SK-N-SH (cell line): ENCODE data around the gene FASLG. TPM values are rescaled to one million over a fixed set of nuclear protein-coding genes. Genes with fewer than 3 reads are reported as not detected.

Experiments used
- CTCF ChIA-PET: fragments of 300-600, 350-600 bp; formaldehyde crosslinking; extraction: SDS; loops from one replicate; lab custom pipeline; 2021; lab: Yijun Ruan, JAX
- POLR2A ChIA-PET: fragments of 350-600 bp; sonication (Branson Sonifier 250); formaldehyde crosslinking; extraction: SDS; loops from one replicate; lab custom pipeline; 2020; ENCODE audit warnings: antibody characterized with exemption, inconsistent platforms; lab: Yijun Ruan, JAX
- DNase-seq: peaks from one replicate; pipeline ENCODE4 v3.0.0; 2012
- H2AFZ ChIP-seq: fragments of 200-600 bp; sonication (generic); 2 replicates; pipeline ENCODE4 v1.8.1; 2016; ENCODE audit warnings: antibody characterized with exemption, mild to moderate bottlenecking, low read depth
- H3F3A ChIP-seq: fragments of 200-600 bp; sonication (generic); replicated peaks from 2 replicates; pipeline ENCODE3; 2016; ENCODE audit warnings: antibody characterized with exemption, mild to moderate bottlenecking; ENCODE audit not compliant: insufficient read depth
- H3K27ac ChIP-seq, 2 experiments: fragments of 200-500 bp in 1 of 2; fragments of 200-600 bp in 1 of 2; sonication (Bioruptor generic) in 1 of 2; sonication (generic), shearing (Covaris generic) in 1 of 2; 2 replicates each; pipeline versions ENCODE4 v1.5.1 to v1.6.1; 2014 to 2016; ENCODE audit warnings: low read depth in 2 of 2, inconsistent platforms in 1 of 2, low read length in 1 of 2, mild to moderate bottlenecking in 1 of 2, mixed read lengths in 1 of 2
- H3K27me3 ChIP-seq: fragments of 200-600 bp; sonication (generic), shearing (Covaris generic); 2 replicates; pipeline ENCODE4 v1.6.1; 2016; ENCODE audit warnings: mixed run types; ENCODE audit not compliant: insufficient read depth
- H3K36me3 ChIP-seq, 2 experiments: fragments of 200-500 bp in 1 of 2; fragments of 200-600 bp in 1 of 2; sonication (Bioruptor generic) in 1 of 2; sonication (generic) in 1 of 2; replicated peaks in 1 of 2; 2 replicates each; pipeline versions ENCODE3 to v1.5.1; 2014 to 2016; ENCODE audit warnings: low read length in 1 of 2, mild to moderate bottlenecking in 1 of 2; ENCODE audit not compliant: insufficient read depth in 2 of 2, control insufficient read depth in 1 of 2
- H3K4me1 ChIP-seq, 2 experiments: fragments of 200-500 bp in 1 of 2; fragments of 200-600 bp in 1 of 2; sonication (Bioruptor generic) in 1 of 2; sonication (generic), shearing (Covaris generic) in 1 of 2; 2 replicates each; pipeline versions ENCODE4 v1.5.1 to v1.6.1; 2014 to 2016; ENCODE audit warnings: low read depth in 1 of 2, low read length in 1 of 2, mixed run types in 1 of 2; ENCODE audit not compliant: insufficient read depth in 2 of 2, control insufficient read depth in 1 of 2
- H3K4me2 ChIP-seq: fragments of 200-600 bp; sonication (generic), shearing (Covaris generic); 2 replicates; pipeline ENCODE4 v1.6.1; 2017; ENCODE audit warnings: mixed run types
- H3K4me3 ChIP-seq, 2 experiments: fragments of 200-500 bp in 1 of 2; fragments of 200-600 bp in 1 of 2; sonication (Bioruptor generic) in 1 of 2; sonication (generic), shearing (Covaris generic) in 1 of 2; 2 replicates each; pipeline versions ENCODE4 v1.5.1 to v1.8.1; 2014 to 2016; ENCODE audit warnings: low read depth in 2 of 2, inconsistent platforms in 1 of 2, low read length in 1 of 2, mild to moderate bottlenecking in 1 of 2, mixed read lengths in 1 of 2, moderate library complexity in 1 of 2
- H3K79me2 ChIP-seq: fragments of 200-600 bp; sonication (generic); 2 replicates; pipeline ENCODE4 v1.8.1; 2017; ENCODE audit warnings: mild to moderate bottlenecking; ENCODE audit not compliant: insufficient read depth
- H3K9ac ChIP-seq: fragments of 200-600 bp; sonication (generic); 2 replicates; pipeline ENCODE4 v1.6.1; 2017; ENCODE audit warnings: mixed run types
- H3K9me2 ChIP-seq: fragments of 200-600 bp; sonication (generic); 2 replicates; pipeline ENCODE4 v1.6.1; 2017; ENCODE audit warnings: mixed run types
- H3K9me3 ChIP-seq: fragments of 200-600 bp; sonication (generic); 2 replicates; pipeline ENCODE4 v1.6.1; 2017; ENCODE audit warnings: mixed run types, mild to moderate bottlenecking, moderate library complexity
- H4K20me1 ChIP-seq: fragments of 200-600 bp; sonication (generic); 2 replicates; pipeline ENCODE4 v1.6.1; 2017; ENCODE audit warnings: mild to moderate bottlenecking, mixed run types; ENCODE audit not compliant: insufficient read depth
- CHD2 ChIP-seq: fragments of 150-350 bp; IDR thresholded peaks from 2 replicates; pipeline ENCODE4 v1.6.1; 2018; ENCODE audit warnings: low read length; ENCODE audit not compliant: partially characterized antibody
- ELF1 ChIP-seq: IDR thresholded peaks from 2 replicates; pipeline ENCODE4 v1.4.0; 2012
- EP300 ChIP-seq, 2 experiments: IDR thresholded peaks; 2 replicates each; pipeline versions ENCODE4 v1.4.0 to v1.6.1; 2012; ENCODE audit warnings: borderline replicate concordance in 1 of 2, low read depth in 1 of 2, low read length in 1 of 2
- FOSL2 ChIP-seq: IDR thresholded peaks from 2 replicates; pipeline ENCODE4 v1.4.0; 2012; ENCODE audit warnings: low read depth, mild to moderate bottlenecking, moderate library complexity, borderline replicate concordance
- FOXJ3 ChIP-seq: sonication (generic); formaldehyde crosslinking; IDR thresholded peaks from 2 replicates; pipeline ENCODE4 v1.5.1; 2020; ENCODE audit warnings: mild to moderate bottlenecking, missing genetic modification reagents
- MEF2A ChIP-seq: IDR thresholded peaks from 2 replicates; pipeline ENCODE4 v1.4.0; 2012; ENCODE audit warnings: low read depth, borderline replicate concordance
- MXI1 ChIP-seq: IDR thresholded peaks from 2 replicates; pipeline ENCODE4 v1.6.1; 2012; ENCODE audit warnings: mild to moderate bottlenecking, low read depth, low read length, improper control_type of control experiment
- NFIC ChIP-seq: IDR thresholded peaks from 2 replicates; pipeline ENCODE4 v1.4.0; 2012; ENCODE audit warnings: borderline replicate concordance
- NRF1 ChIP-seq: IDR thresholded peaks from 2 replicates; pipeline ENCODE4 v1.6.1; 2012; ENCODE audit warnings: low read depth, mild to moderate bottlenecking, low read length
- POLR2AphosphoS5 ChIP-seq: IDR thresholded peaks from 2 replicates; pipeline ENCODE4 v1.6.1; 2012; ENCODE audit warnings: low read depth, low read length
- RCOR1 ChIP-seq: fragments of 150-350 bp; IDR thresholded peaks from 2 replicates; pipeline ENCODE4 v1.6.1; 2017; ENCODE audit warnings: antibody characterized with exemption, low read length
- RFX5 ChIP-seq: IDR thresholded peaks from 2 replicates; pipeline ENCODE4 v1.6.1; 2012; ENCODE audit warnings: mild to moderate bottlenecking, improper control_type of control experiment, low read length
- RXRA ChIP-seq: IDR thresholded peaks from 2 replicates; pipeline ENCODE4 v1.4.0; 2012; ENCODE audit warnings: low read depth, mild to moderate bottlenecking, borderline replicate concordance
- TAF1 ChIP-seq: IDR thresholded peaks from 2 replicates; pipeline ENCODE4 v1.6.1; 2012; ENCODE audit warnings: low read depth, mild to moderate bottlenecking, low read length, moderate library complexity, borderline replicate concordance
- TEAD4 ChIP-seq: IDR thresholded peaks from 2 replicates; pipeline ENCODE4 v1.4.0; 2012; ENCODE audit warnings: mild to moderate bottlenecking, borderline replicate concordance; ENCODE audit not compliant: insufficient read depth
- YY1 ChIP-seq: IDR thresholded peaks from 2 replicates; pipeline ENCODE4 v1.4.0; 2012; ENCODE audit warnings: low read depth, mild to moderate bottlenecking
- polyA plus RNA-seq, 3 experiments: library from polyadenylated mRNA; depleted of rRNA; stranded (reverse); fragments of >200 nt; gene quantifications; 2 replicates each; pipeline ENCODE4 v1.2.3, GENCODE V29; 2012
- small RNA-seq, 7 experiments: library from RNA; depleted of rRNA; stranded (forward); fragments of <200 nt; gene quantifications; one replicate each; pipeline ENCODE3, GENCODE V24; 2012
- TF ChIP-seq, protein P1 (sequence below): IDR thresholded peaks from 2 replicates; pipeline ENCODE4 v1.4.0; 2012; ENCODE audit warnings: low read depth, borderline replicate concordance
- TF ChIP-seq, protein P2 (sequence below): fragments of 200-600 bp; sonication (generic); IDR thresholded peaks from 2 replicates; pipeline ENCODE4 v1.6.1; 2017; ENCODE audit warnings: antibody characterized with exemption, mild to moderate bottlenecking, moderate library complexity
- TF ChIP-seq, protein P3 (sequence below): IDR thresholded peaks from 2 replicates; pipeline ENCODE4 v1.6.1; 2012; ENCODE audit warnings: mild to moderate bottlenecking, low read depth, low read length, moderate library complexity

The FASLG gene
- polyA plus RNA-seq, 1 of the 3 experiments (the other 2 are of a cell fraction) = not detected

DNA sequence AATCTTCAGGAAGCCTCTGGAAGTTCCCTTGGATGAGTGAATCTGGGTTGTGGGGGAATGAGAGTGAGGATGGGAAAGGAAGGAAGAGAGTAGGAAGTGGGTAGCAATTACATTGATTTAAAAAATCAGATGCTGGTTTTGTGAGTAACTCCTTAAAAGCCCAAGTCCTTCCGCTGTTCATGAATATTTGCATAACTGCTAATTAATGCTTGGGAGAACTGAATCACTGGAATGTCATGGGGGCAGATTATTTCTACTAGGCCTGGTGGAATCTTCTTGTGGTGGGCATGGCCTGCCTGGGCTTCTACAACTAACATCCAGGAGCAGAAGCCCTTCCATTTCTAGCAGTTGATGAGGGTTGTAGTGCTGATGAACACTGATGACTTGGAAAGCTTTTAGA, 52.7 kb downstream of the FASLG start (continued):
- TF ChIP-seq FOXJ3 (no peak), NFIC (no peak), RXRA (no peak), TAF1 (no peak)
- TF ChIP-seq, protein P1, sequence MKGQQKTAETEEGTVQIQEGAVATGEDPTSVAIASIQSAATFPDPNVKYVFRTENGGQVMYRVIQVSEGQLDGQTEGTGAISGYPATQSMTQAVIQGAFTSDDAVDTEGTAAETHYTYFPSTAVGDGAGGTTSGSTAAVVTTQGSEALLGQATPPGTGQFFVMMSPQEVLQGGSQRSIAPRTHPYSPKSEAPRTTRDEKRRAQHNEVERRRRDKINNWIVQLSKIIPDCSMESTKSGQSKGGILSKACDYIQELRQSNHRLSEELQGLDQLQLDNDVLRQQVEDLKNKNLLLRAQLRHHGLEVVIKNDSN = no peak

DNA sequence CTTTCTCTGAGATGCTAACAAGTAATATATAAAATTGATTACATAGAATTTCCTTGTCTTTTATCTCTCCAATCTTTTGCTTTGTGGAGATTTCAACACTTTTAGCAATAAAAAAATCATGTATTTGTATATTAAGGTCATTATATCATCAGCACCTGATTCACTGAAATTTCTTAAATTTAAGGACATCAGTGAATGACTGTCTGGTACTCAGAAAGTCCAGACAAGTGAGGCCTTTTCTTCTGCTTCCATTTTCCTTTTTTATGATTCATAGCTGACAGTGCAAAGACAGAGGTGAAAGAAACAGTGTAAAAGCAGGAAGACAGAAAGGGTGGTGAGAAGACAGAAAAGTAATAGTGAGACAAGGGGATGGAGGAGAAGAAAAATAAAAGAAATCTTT, 54.6 kb downstream of the FASLG start:
- H4K20me1 ChIP-seq = no peaks in the 10 kb centered on the region
- H3K9me3 ChIP-seq = no peaks in the 10 kb centered on the region
- H3K79me2 ChIP-seq = no peaks in the 10 kb centered on the region
- TF ChIP-seq FOSL2 (no peak), CHD2 (no peak), NRF1 (no peak), RFX5 (no peak), RCOR1 (no peak), NFIC (no peak), EP300 (IDR thresholded peaks at IDR 0.05; ENCODE audit: borderline replicate concordance in 1 of 2, low read depth in 1 of 2, low read length in 1 of 2) (no peak), TEAD4 (no peak), POLR2AphosphoS5 (no peak), MEF2A (no peak), YY1 (no peak), ELF1 (no peak), MXI1 (no peak), RXRA (no peak)
- TF ChIP-seq, protein P2, sequence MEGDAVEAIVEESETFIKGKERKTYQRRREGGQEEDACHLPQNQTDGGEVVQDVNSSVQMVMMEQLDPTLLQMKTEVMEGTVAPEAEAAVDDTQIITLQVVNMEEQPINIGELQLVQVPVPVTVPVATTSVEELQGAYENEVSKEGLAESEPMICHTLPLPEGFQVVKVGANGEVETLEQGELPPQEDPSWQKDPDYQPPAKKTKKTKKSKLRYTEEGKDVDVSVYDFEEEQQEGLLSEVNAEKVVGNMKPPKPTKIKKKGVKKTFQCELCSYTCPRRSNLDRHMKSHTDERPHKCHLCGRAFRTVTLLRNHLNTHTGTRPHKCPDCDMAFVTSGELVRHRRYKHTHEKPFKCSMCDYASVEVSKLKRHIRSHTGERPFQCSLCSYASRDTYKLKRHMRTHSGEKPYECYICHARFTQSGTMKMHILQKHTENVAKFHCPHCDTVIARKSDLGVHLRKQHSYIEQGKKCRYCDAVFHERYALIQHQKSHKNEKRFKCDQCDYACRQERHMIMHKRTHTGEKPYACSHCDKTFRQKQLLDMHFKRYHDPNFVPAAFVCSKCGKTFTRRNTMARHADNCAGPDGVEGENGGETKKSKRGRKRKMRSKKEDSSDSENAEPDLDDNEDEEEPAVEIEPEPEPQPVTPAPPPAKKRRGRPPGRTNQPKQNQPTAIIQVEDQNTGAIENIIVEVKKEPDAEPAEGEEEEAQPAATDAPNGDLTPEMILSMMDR = no peak
- TF ChIP-seq, protein P3, sequence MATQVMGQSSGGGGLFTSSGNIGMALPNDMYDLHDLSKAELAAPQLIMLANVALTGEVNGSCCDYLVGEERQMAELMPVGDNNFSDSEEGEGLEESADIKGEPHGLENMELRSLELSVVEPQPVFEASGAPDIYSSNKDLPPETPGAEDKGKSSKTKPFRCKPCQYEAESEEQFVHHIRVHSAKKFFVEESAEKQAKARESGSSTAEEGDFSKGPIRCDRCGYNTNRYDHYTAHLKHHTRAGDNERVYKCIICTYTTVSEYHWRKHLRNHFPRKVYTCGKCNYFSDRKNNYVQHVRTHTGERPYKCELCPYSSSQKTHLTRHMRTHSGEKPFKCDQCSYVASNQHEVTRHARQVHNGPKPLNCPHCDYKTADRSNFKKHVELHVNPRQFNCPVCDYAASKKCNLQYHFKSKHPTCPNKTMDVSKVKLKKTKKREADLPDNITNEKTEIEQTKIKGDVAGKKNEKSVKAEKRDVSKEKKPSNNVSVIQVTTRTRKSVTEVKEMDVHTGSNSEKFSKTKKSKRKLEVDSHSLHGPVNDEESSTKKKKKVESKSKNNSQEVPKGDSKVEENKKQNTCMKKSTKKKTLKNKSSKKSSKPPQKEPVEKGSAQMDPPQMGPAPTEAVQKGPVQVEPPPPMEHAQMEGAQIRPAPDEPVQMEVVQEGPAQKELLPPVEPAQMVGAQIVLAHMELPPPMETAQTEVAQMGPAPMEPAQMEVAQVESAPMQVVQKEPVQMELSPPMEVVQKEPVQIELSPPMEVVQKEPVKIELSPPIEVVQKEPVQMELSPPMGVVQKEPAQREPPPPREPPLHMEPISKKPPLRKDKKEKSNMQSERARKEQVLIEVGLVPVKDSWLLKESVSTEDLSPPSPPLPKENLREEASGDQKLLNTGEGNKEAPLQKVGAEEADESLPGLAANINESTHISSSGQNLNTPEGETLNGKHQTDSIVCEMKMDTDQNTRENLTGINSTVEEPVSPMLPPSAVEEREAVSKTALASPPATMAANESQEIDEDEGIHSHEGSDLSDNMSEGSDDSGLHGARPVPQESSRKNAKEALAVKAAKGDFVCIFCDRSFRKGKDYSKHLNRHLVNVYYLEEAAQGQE = no peak
- no peaks in the 10 kb centered on the region for H3K9me2 ChIP-seq
- H3K9ac ChIP-seq = no peak overlapping the region
- H3F3A ChIP-seq = no peaks in the 10 kb centered on the region
- DNase-seq = no peak
- H3K4me1 ChIP-seq = no peaks in the 10 kb centered on the region
- ChIA-PET POLR2A (no interaction called here), CTCF (interaction anchor here (0.7 to 1.2 kb wide), 2 partner anchors 711 to 728 kb away, joined by 3 to 4 read pairs; no protein-coding TSS in a partner anchor)
- H3K36me3 ChIP-seq = no peaks in the 10 kb centered on the region
- no peak overlapping the region for H3K4me3 ChIP-seq
- no peaks in the 10 kb centered on the region for H3K27me3 ChIP-seq
- no peak overlapping the region for H3K27ac ChIP-seq
- no peak overlapping the region for H3K4me2 ChIP-seq
- no peak overlapping the region for H2AFZ ChIP-seq

Small RNA genes within 50 kb of the gene (small RNA-seq; reads per million reads assigned to genes)
- 0 reads per million in 7 experiments for gene RNU6-693P

Other genes with a start within 250 kb of the FASLG start
- gene C1orf105, start 238.4 kb upstream of the FASLG start, polyA plus RNA-seq (2012; rRNA removed) = not detected in 2 replicates
- 20.6 and 31.4 TPM in 2 replicates for gene PIGC, start 215.0 kb upstream of the FASLG start, polyA plus RNA-seq (2012; rRNA removed)
- gene SUCO, start 126.0 kb upstream of the FASLG start, polyA plus RNA-seq (2012; rRNA removed) = 5.4 and 7.6 TPM in 2 replicates